ENCODE measurements around the gene DAB1. TPM values are rescaled to one million over a fixed set of nuclear protein-coding genes. Genes with fewer than 3 reads are reported as not detected.

DAB1 gene
- total and polyA plus RNA-seq, 5 donors from 2014 or later = 0.87 to 5.1 (median 4.0) TPM

GRCh38 chr1:57424231-57425027 is 569 bp upstream of the DAB1 start:
- Histone ChIP-seq H3K9me3 (ENCODE audit: control insufficient read depth in 2 of 2, low read length in 2 of 2) (no peaks in the 10 kb centered on the region), H3K36me3 (ENCODE audit: control insufficient read depth, insufficient read depth, low read length) (no peaks in the 10 kb centered on the region), H3K4me3 (ENCODE audit: low read depth, low read length) (no peak overlapping the region), H3K27me3 (ENCODE audit: control insufficient read depth, insufficient read depth, low read length) (peaks cover 21% of the 10 kb centered on the region), H3K4me1 (ENCODE audit: control insufficient read depth, insufficient read depth, low read length, poor library complexity, severe bottlenecking) (peaks cover 3% of the 10 kb centered on the region), H3K27ac (ENCODE audit: insufficient read depth, low read length, poor library complexity, severe bottlenecking) (no peak overlapping the region)
- no peak for DNase-seq
- Mint-ChIP-seq H3K9me3 (peaks cover 0 to 10% (median 1%) of the 10 kb centered on the region in 7 donors), H3K27ac (peak overlapping the region in 1 of 3 donors; percentile 14), H3K27me3 (peaks cover 64% of the 10 kb centered on the region), H3K4me1 (peaks cover 0 to 4% (median 0%) of the 10 kb centered on the region in 4 donors), H3K36me3 (no peaks in the 10 kb centered on the region), H3K4me3 (peak overlapping the region in 2 of 4 donors; percentile 50 to 58)
- no peak for ATAC-seq (ENCODE audit: low read depth in 2 of 2)

DNA sequence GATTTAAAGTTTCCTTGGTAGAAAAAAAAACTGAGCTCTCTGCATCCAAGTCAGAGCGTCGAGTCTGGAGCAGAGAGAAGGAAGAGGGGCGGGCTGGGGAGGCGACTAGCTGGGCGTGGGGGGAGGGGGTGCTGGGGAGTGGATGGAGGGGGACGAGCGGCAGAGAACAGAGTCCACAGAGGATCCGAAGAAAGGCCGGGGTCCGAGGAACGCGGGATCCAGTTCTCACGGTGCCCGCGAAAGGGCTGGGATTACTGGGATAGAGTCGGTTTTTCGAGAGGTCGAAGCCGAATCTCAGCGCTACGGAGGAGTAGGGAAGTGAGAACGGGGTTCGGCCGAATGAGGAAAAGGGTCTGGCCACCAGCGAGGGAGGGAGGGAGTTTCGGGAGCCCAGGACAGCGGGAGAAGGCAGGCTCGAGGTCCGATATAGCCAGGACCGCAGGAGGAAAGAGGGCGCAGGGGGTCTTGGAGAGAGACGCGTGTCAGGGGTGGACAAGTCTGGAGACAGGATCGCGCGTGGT is 665 bp downstream of the DAB1 start:
- Mint-ChIP-seq H3K36me3 (no peaks in the 10 kb centered on the region), H3K4me1 (peaks cover 0 to 4% (median 0%) of the 10 kb centered on the region in 4 donors), H3K27me3 (peaks cover 67% of the 10 kb centered on the region), H3K9me3 (peaks cover 0 to 8% (median 0%) of the 10 kb centered on the region in 7 donors), H3K27ac (no peak overlapping the region), H3K4me3 (peak overlapping the region in 1 of 4 donors; percentile 56)
- peaks cover 3% of the 10 kb centered on the region for H3K4me1 ChIP-seq (ENCODE audit: control insufficient read depth, insufficient read depth, low read length, poor library complexity, severe bottlenecking)
- DNase-seq (no peak), ATAC-seq (ENCODE audit: low read depth in 2 of 2) (no peak)
- H3K27me3 ChIP-seq (ENCODE audit: control insufficient read depth, insufficient read depth, low read length) = peaks cover 21% of the 10 kb centered on the region
- no peak overlapping the region for H3K4me3 ChIP-seq (ENCODE audit: low read depth, low read length)
- H3K9me3 ChIP-seq (ENCODE audit: control insufficient read depth in 2 of 2, low read length in 2 of 2) = no peaks in the 10 kb centered on the region
- no peaks in the 10 kb centered on the region for H3K36me3 ChIP-seq (ENCODE audit: control insufficient read depth, insufficient read depth, low read length)
- no peak overlapping the region for H3K27ac ChIP-seq (ENCODE audit: insufficient read depth, low read length, poor library complexity, severe bottlenecking)

DNA sequence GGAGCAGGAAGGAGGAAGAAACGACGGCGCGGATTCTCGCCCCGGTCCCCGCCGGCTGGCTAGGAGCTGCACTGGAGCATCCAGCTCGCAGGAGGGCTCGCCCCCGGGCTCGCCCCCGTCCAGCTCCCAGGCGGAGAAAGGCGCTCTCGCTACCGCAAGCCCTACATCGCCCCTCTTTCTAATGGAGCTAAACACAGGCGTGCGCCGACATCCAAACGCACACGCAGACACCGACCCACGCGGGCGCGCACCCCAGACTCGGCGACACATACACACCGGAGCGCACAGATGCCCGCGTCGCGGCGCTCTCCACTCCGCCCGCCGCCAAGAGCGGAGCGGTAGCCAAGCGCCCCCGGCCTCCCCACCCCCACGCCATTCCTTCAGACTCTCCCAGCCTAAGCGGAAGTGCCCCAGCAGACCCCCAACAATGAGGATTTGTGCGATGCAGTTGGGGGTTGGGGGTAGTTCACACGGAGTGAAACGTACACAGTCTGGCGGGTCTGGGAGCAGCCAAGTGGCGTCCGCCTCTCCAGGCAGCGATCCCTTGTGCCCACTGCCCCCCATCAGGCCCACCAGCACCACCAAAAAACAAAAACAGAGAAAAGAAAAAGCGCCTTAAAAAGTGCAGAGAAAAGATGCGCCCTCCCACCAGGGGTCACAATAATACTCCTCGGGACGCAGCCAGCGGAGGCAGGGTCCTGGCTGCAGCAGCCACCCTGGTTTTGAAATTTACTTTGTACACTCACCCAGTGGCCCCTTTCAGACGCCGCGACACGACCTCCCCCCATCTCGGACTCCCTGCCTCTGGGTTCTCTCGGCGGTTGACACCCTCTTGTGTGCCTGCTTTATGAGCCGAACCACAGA is 1.4 kb downstream of the DAB1 start:
- Histone ChIP-seq H3K9me3 (ENCODE audit: control insufficient read depth in 2 of 2, low read length in 2 of 2) (no peaks in the 10 kb centered on the region), H3K4me3 (ENCODE audit: low read depth, low read length) (no peak overlapping the region), H3K4me1 (ENCODE audit: control insufficient read depth, insufficient read depth, low read length, poor library complexity, severe bottlenecking) (peaks cover 3% of the 10 kb centered on the region), H3K27ac (ENCODE audit: insufficient read depth, low read length, poor library complexity, severe bottlenecking) (no peak overlapping the region), H3K36me3 (ENCODE audit: control insufficient read depth, insufficient read depth, low read length) (no peaks in the 10 kb centered on the region), H3K27me3 (ENCODE audit: control insufficient read depth, insufficient read depth, low read length) (peaks cover 23% of the 10 kb centered on the region)
- H3K27ac Mint-ChIP-seq = no peak overlapping the region
- H3K4me1 Mint-ChIP-seq = peaks cover 0 to 4% (median 0%) of the 10 kb centered on the region in 4 donors
- H3K4me3 Mint-ChIP-seq = peak overlapping the region in 2 of 4 donors; percentile 26 to 56
- peaks cover 64% of the 10 kb centered on the region for H3K27me3 Mint-ChIP-seq
- ATAC-seq (ENCODE audit: low read depth in 2 of 2) = no peak
- DNase-seq = no peak
- H3K36me3 Mint-ChIP-seq = no peaks in the 10 kb centered on the region
- peaks cover 0 to 6% (median 0%) of the 10 kb centered on the region in 7 donors for H3K9me3 Mint-ChIP-seq

GRCh38 chr1:57421806-57422205 is 2.1 kb downstream of the DAB1 start:
- Histone ChIP-seq H3K27ac (ENCODE audit: insufficient read depth, low read length, poor library complexity, severe bottlenecking) (no peak overlapping the region), H3K4me1 (ENCODE audit: control insufficient read depth, insufficient read depth, low read length, poor library complexity, severe bottlenecking) (peaks cover 3% of the 10 kb centered on the region), H3K36me3 (ENCODE audit: control insufficient read depth, insufficient read depth, low read length) (no peaks in the 10 kb centered on the region), H3K9me3 (ENCODE audit: control insufficient read depth in 2 of 2, low read length in 2 of 2) (no peaks in the 10 kb centered on the region), H3K27me3 (ENCODE audit: control insufficient read depth, insufficient read depth, low read length) (peaks cover 23% of the 10 kb centered on the region), H3K4me3 (ENCODE audit: low read depth, low read length) (no peak overlapping the region)
- Mint-ChIP-seq H3K36me3 (no peaks in the 10 kb centered on the region), H3K27me3 (peaks cover 66% of the 10 kb centered on the region), H3K4me3 (no peak overlapping the region), H3K4me1 (peaks cover 0 to 4% (median 0%) of the 10 kb centered on the region in 4 donors), H3K9me3 (peaks cover 0 to 6% (median 0%) of the 10 kb centered on the region in 7 donors), H3K27ac (no peak overlapping the region)
- no peak for ATAC-seq (ENCODE audit: low read depth in 2 of 2)
- DNase-seq = no peak

DNA sequence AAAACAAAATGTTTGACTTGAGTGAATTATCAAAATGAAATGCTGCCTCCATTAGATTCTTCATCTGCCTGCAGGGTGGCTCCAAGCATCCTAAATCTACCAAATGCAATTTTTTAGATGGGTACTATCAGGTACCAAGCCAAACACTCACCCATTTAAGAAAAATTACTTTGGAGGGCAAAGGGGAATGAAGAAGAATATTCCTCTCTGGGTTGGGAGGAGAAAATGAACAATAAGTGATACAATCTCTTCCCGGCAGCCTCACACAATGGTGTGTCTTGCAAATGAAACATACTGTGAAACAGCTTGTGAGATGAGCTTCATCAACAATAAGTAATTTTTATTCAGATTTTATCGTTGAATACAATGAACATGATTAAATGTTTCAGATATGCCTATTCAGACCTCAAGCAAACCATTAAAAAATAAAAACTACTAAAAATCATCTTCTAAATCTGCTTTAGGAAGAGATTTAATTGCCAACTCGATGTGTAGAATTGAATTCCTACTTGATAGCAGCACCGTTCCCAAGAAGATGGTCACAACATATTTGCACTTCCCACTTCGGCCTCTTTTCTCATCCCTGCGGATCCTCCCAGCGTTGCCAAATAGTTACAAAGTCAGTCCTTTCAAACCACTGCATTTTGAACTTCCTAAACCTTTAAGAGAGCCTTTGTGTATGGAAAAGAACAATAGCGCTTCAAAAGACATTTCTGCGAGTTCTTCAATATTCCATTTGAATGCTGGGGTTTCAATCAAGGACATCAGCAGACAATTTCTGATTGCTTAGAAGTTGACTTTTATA is 2.7 kb downstream of the DAB1 start:
- Histone ChIP-seq H3K4me3 (ENCODE audit: low read depth, low read length) (no peak overlapping the region), H3K9me3 (ENCODE audit: control insufficient read depth in 2 of 2, low read length in 2 of 2) (no peaks in the 10 kb centered on the region), H3K36me3 (ENCODE audit: control insufficient read depth, insufficient read depth, low read length) (no peaks in the 10 kb centered on the region), H3K4me1 (ENCODE audit: control insufficient read depth, insufficient read depth, low read length, poor library complexity, severe bottlenecking) (peaks cover 3% of the 10 kb centered on the region), H3K27ac (ENCODE audit: insufficient read depth, low read length, poor library complexity, severe bottlenecking) (no peak overlapping the region), H3K27me3 (ENCODE audit: control insufficient read depth, insufficient read depth, low read length) (peaks cover 22% of the 10 kb centered on the region)
- no peak for DNase-seq
- no peaks in the 10 kb centered on the region for H3K36me3 Mint-ChIP-seq
- no peak for ATAC-seq (ENCODE audit: low read depth in 2 of 2)
- H3K27me3 Mint-ChIP-seq = peaks cover 67% of the 10 kb centered on the region
- peaks cover 0 to 4% (median 0%) of the 10 kb centered on the region in 4 donors for H3K4me1 Mint-ChIP-seq
- H3K27ac Mint-ChIP-seq = no peak overlapping the region
- H3K4me3 Mint-ChIP-seq = no peak overlapping the region
- H3K9me3 Mint-ChIP-seq = peaks cover 0 to 2% (median 0%) of the 10 kb centered on the region in 7 donors

GRCh38 chr1:57418971-57419370 is 4.9 kb downstream of the DAB1 start:
- Mint-ChIP-seq H3K4me3 (no peak overlapping the region), H3K27me3 (peaks cover 55% of the 10 kb centered on the region)
- no peak for DNase-seq

DNA sequence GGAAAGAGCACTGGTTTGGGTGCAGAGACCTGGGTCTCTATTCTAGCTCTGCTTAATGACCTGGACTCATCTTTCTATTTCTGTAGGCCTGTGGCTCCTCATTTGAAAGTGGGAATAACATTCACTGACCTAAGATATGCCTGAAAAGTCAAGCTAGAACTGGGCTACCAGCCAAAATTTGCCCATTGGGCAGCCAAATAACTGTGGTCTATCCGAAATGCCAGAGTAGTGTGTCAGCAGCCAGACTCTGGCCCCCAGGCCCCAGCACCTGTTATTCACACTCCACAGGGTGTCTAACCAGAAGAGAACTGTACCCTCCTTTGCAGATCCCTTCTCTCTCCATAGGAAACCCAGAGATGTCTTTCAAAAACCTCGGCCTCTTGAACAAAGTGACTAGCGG is 12.6 kb downstream of the DAB1 start:
- Histone ChIP-seq H3K4me3 (ENCODE audit: low read depth, low read length) (no peak overlapping the region), H3K27ac (ENCODE audit: insufficient read depth, low read length, poor library complexity, severe bottlenecking) (no peak overlapping the region), H3K4me1 (ENCODE audit: control insufficient read depth, insufficient read depth, low read length, poor library complexity, severe bottlenecking) (no peaks in the 10 kb centered on the region), H3K27me3 (ENCODE audit: control insufficient read depth, insufficient read depth, low read length) (no peaks in the 10 kb centered on the region), H3K36me3 (ENCODE audit: control insufficient read depth, insufficient read depth, low read length) (no peaks in the 10 kb centered on the region), H3K9me3 (ENCODE audit: control insufficient read depth in 2 of 2, low read length in 2 of 2) (no peaks in the 10 kb centered on the region)
- Mint-ChIP-seq H3K4me1 (no peaks in the 10 kb centered on the region), H3K27me3 (peaks cover 17% of the 10 kb centered on the region), H3K4me3 (no peak overlapping the region), H3K27ac (no peak overlapping the region), H3K36me3 (no peaks in the 10 kb centered on the region), H3K9me3 (peaks cover 0 to 15% (median 5%) of the 10 kb centered on the region in 7 donors)
- ATAC-seq (ENCODE audit: low read depth in 2 of 2) (no peak), DNase-seq (no peak)

More at GRCh38 chr1:57418971-57419370, 4.9 kb downstream of the DAB1 start:
- Histone ChIP-seq H3K4me1 (ENCODE audit: control insufficient read depth, insufficient read depth, low read length, poor library complexity, severe bottlenecking) (peaks cover 3% of the 10 kb centered on the region), H3K27me3 (ENCODE audit: control insufficient read depth, insufficient read depth, low read length) (peaks cover 13% of the 10 kb centered on the region), H3K27ac (ENCODE audit: insufficient read depth, low read length, poor library complexity, severe bottlenecking) (no peak overlapping the region), H3K36me3 (ENCODE audit: control insufficient read depth, insufficient read depth, low read length) (no peaks in the 10 kb centered on the region), H3K4me3 (ENCODE audit: low read depth, low read length) (no peak overlapping the region), H3K9me3 (ENCODE audit: control insufficient read depth in 2 of 2, low read length in 2 of 2) (no peaks in the 10 kb centered on the region)
- no peaks in the 10 kb centered on the region for H3K36me3 Mint-ChIP-seq
- no peak for ATAC-seq (ENCODE audit: low read depth in 2 of 2)
- H3K27ac Mint-ChIP-seq = no peak overlapping the region
- peaks cover 0 to 6% (median 0%) of the 10 kb centered on the region in 7 donors for H3K9me3 Mint-ChIP-seq
- peaks cover 0 to 4% (median 0%) of the 10 kb centered on the region in 4 donors for H3K4me1 Mint-ChIP-seq

Measured in CD4-positive, CD25-positive, alpha-beta regulatory T cell (primary cell).